Endodermal cell (in vitro differentiated cells): Measurements from ENCODE around the gene FAN1. TPM values are rescaled to one million over a fixed set of nuclear protein-coding genes. Genes with fewer than 3 reads are reported as not detected.

ENCODE experiments used
- DNase-seq: peaks from one replicate; pipeline ENCODE4 v3.0.0-alpha.2; 2017
- H3K27ac ChIP-seq: 2 replicates; pipeline ENCODE4 v1.5.1; 2013; ENCODE audit warnings: mild to moderate bottlenecking, low read depth, low read length, moderate library complexity
- H3K27me3 ChIP-seq: 2 replicates; pipeline ENCODE4 v1.6.1; 2013; ENCODE audit warnings: mild to moderate bottlenecking, low read length, moderate library complexity; ENCODE audit not compliant: insufficient read depth, control insufficient read depth, poor library complexity, severe bottlenecking
- H3K36me3 ChIP-seq: 2 replicates; pipeline ENCODE4 v1.7.0; 2013; ENCODE audit warnings: mild to moderate bottlenecking, low read length, moderate library complexity; ENCODE audit not compliant: control insufficient read depth, insufficient read depth
- H3K4me1 ChIP-seq: one replicate; pipeline ENCODE4 v1.7.0; 2013; ENCODE audit warnings: low read length; ENCODE audit not compliant: control insufficient read depth, insufficient read depth
- H3K4me3 ChIP-seq: 2 replicates; pipeline ENCODE4 v1.5.1; 2013; ENCODE audit warnings: mild to moderate bottlenecking, low read length, moderate library complexity
- H3K9ac ChIP-seq: 2 replicates; pipeline ENCODE4 v1.6.1; 2013; ENCODE audit warnings: mild to moderate bottlenecking, low read length, moderate library complexity; ENCODE audit not compliant: poor library complexity, severe bottlenecking; ENCODE audit errors: extremely low read depth
- H3K9me3 ChIP-seq: 2 replicates; pipeline ENCODE4 v1.6.1; 2013; ENCODE audit warnings: mild to moderate bottlenecking, low read length, moderate library complexity; ENCODE audit not compliant: control insufficient read depth
- H3K27ac Mint-ChIP-seq: 2 replicates; pipeline ENCODE4 v1.8.0; 2020; ENCODE audit warnings: mixed read lengths
- H3K27me3 Mint-ChIP-seq: 2 replicates; pipeline ENCODE4 v1.8.0; 2021; ENCODE audit warnings: mild to moderate bottlenecking, mixed read lengths; ENCODE audit not compliant: insufficient read depth
- H3K36me3 Mint-ChIP-seq: 2 replicates; pipeline ENCODE4 v1.8.0; 2020; ENCODE audit warnings: low read depth, mixed read lengths
- H3K4me1 Mint-ChIP-seq: 2 replicates; pipeline ENCODE4 v1.8.0; 2020; ENCODE audit warnings: mixed read lengths
- H3K4me3 Mint-ChIP-seq: 2 replicates; pipeline ENCODE4 v1.8.0; 2020; ENCODE audit warnings: mild to moderate bottlenecking, moderate library complexity, mixed read lengths
- H3K9me3 Mint-ChIP-seq: 2 replicates; pipeline ENCODE4 v1.8.0; 2020; ENCODE audit warnings: mild to moderate bottlenecking, mixed read lengths
- WGBS, 2 experiments: methylation state at CpG; one replicate each; pipeline versions ENCODE4 v1.1.5 to v1.1.7; 2013; ENCODE audit warnings: missing lambda C conversion rate in 2 of 2, mixed read lengths in 1 of 2; ENCODE audit not compliant: insufficient coverage in 1 of 2, insufficient read length in 1 of 2; 5-methylcytosine and 5-hydroxymethylcytosine counted together
- total RNA-seq, 2 donors: library from RNA; stranded (reverse); fragmentation: NEBNext Ultra II Directional in 1 of 2; extraction: Animal tissue kit (Norgen Biotek cat#: 25700) in 1 of 2; gene quantifications; 2 replicates in 1 of 2; 3 replicates in 1 of 2; pipeline ENCODE4 v1.2.1, GENCODE V29; 2021
- TF ChIP-seq, protein P1 (sequence below): fragments of 200-600 bp; sonication (generic); conservative IDR thresholded peaks from 2 replicates; pipeline ENCODE4 v1.5.0; 2021; ENCODE audit warnings: antibody characterized with exemption, mild to moderate bottlenecking

FAN1 gene
- total RNA-seq, 2 donors from 2014 or later: 20.0 to 25.9 TPM

DNA sequence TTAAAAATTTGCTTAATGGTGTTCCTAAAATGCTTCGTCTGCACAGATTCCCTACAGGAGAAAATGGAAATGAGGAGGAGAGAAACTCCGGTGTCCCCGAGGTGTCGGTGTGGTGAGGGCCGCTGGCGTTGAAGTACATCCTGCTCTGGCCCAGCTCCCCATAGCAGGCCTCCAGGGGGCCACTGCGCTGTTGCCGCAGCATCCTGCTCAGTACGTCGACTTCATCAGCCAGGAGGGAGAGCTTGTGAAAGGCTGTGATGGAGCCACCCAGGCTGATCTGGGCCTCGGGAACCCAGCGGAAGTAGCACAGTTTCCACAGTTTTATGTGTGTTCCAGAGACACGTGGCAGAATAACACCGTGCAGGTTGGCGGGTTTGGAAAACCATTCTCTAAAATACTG, 37.8 kb downstream of the FAN1 start:
- Mint-ChIP-seq H3K36me3 (peaks cover 66% of the 10 kb centered on the region), H3K9me3 (no peaks in the 10 kb centered on the region), H3K27me3 (no peaks in the 10 kb centered on the region), H3K27ac (no peak overlapping the region), H3K4me1 (no peaks in the 10 kb centered on the region), H3K4me3 (no peak overlapping the region)
- no peak overlapping the region for H3K9ac ChIP-seq
- peaks cover 86% of the 10 kb centered on the region for H3K36me3 ChIP-seq
- 94 to 95% methylated on average over 8 to 15 of the region's 15 CpGs for WGBS, 2 experiments
- no peak overlapping the region for H3K27ac ChIP-seq
- no peaks in the 10 kb centered on the region for H3K4me1 ChIP-seq
- H3K9me3 ChIP-seq: no peaks in the 10 kb centered on the region
- no peak overlapping the region for H3K4me3 ChIP-seq
- no peak for DNase-seq
- no peaks in the 10 kb centered on the region for H3K27me3 ChIP-seq
- TF ChIP-seq, protein P1, sequence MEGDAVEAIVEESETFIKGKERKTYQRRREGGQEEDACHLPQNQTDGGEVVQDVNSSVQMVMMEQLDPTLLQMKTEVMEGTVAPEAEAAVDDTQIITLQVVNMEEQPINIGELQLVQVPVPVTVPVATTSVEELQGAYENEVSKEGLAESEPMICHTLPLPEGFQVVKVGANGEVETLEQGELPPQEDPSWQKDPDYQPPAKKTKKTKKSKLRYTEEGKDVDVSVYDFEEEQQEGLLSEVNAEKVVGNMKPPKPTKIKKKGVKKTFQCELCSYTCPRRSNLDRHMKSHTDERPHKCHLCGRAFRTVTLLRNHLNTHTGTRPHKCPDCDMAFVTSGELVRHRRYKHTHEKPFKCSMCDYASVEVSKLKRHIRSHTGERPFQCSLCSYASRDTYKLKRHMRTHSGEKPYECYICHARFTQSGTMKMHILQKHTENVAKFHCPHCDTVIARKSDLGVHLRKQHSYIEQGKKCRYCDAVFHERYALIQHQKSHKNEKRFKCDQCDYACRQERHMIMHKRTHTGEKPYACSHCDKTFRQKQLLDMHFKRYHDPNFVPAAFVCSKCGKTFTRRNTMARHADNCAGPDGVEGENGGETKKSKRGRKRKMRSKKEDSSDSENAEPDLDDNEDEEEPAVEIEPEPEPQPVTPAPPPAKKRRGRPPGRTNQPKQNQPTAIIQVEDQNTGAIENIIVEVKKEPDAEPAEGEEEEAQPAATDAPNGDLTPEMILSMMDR: peak; percentile 44

DNA sequence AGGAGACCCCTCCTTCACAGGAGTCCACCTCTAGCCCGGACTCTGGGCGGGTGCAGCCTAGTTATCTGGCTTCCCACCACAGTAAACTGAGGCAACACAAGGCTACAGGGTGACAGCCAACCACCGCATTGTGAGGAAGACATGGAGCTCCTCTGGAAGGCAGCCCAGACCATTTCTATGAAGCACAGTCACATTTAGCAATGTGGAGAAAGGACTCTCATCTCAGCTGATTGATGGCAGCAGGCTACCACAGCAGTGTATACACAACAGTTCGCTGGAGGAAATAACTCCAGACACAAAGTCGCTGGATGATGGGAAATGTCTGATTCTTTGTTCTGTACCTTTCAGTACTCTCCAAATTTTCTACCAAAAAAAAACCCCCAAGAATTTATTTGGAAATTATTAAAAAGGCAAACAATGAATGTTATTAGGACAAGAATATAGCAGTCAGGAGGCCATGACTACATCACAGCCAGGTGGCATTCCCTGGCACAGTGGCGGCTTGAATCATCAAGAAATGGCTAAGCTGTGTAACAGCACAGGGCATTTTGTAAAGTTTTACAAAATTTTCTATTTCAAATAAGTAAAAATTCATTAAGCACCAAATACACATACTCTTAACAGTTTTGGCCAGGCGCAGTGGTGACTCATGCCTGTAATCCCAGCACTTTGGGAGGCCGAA, 40.1 kb downstream of the FAN1 start:
- Histone ChIP-seq H3K27ac (no peak overlapping the region), H3K9me3 (no peaks in the 10 kb centered on the region), H3K9ac (no peak overlapping the region), H3K27me3 (no peaks in the 10 kb centered on the region), H3K4me1 (no peaks in the 10 kb centered on the region), H3K4me3 (no peak overlapping the region), H3K36me3 (peaks cover 86% of the 10 kb centered on the region)
- DNase-seq: no peak
- H3K4me3 Mint-ChIP-seq: no peak overlapping the region
- no peak overlapping the region for H3K27ac Mint-ChIP-seq
- WGBS, 2 experiments: 93 to 95% methylated on average over 2 to 8 of the region's 8 CpGs
- TF ChIP-seq, protein P1: no peak
- H3K27me3 Mint-ChIP-seq: no peaks in the 10 kb centered on the region
- peaks cover 69% of the 10 kb centered on the region for H3K36me3 Mint-ChIP-seq
- H3K9me3 Mint-ChIP-seq: peaks cover 1% of the 10 kb centered on the region
- H3K4me1 Mint-ChIP-seq: no peaks in the 10 kb centered on the region

DNA sequence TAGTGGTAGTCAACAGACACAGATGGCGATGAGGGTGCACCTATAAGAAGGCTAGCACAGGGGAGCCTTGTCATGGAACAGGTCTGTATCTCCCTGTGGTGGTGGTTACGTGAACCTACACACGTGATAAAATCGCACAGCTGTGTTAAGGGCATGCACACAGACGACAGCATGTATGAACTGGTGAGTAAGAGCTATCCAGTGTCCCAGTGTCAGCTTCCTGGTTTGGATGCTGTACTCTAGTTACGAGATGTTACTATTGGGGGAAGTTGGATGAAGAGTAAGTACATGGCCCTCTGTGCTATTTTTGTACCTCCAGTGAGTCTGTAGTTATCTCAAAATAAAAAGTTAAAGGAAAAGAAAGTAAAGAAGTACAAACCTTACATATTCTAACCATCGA, 49.5 kb downstream of the FAN1 start:
- WGBS, 2 experiments: 92 to 98% methylated on average over 5 to 6 of the region's 7 CpGs
- Histone ChIP-seq H3K36me3 (peaks cover 85% of the 10 kb centered on the region), H3K9ac (no peak overlapping the region), H3K4me1 (no peaks in the 10 kb centered on the region), H3K9me3 (peaks cover 18% of the 10 kb centered on the region), H3K27ac (no peak overlapping the region), H3K4me3 (no peak overlapping the region), H3K27me3 (no peaks in the 10 kb centered on the region)
- no peaks in the 10 kb centered on the region for H3K4me1 Mint-ChIP-seq
- H3K27ac Mint-ChIP-seq: no peak overlapping the region
- H3K4me3 Mint-ChIP-seq: no peak overlapping the region
- H3K36me3 Mint-ChIP-seq: peaks cover 84% of the 10 kb centered on the region
- TF ChIP-seq, protein P1: no peak
- no peak for DNase-seq
- H3K27me3 Mint-ChIP-seq: no peaks in the 10 kb centered on the region
- peaks cover 6% of the 10 kb centered on the region for H3K9me3 Mint-ChIP-seq
